Common myeloid progenitor, CD34-positive (primary cell): ENCODE data around the gene CYB5R4. TPM values are rescaled to one million over a fixed set of nuclear protein-coding genes. Genes with fewer than 3 reads are reported as not detected.

Source experiments
- CTCF ChIA-PET: fragments of 350-600 bp; sonication (Branson Sonifier 250); formaldehyde crosslinking; loops from one replicate; lab custom pipeline; 2021; ENCODE audit warnings: antibody characterized with exemption; lab: Charles Lee
- POLR2A ChIA-PET: fragments of 350-600 bp; sonication (Branson Sonifier 250); formaldehyde crosslinking; loops from one replicate; lab custom pipeline; 2021; ENCODE audit warnings: antibody characterized with exemption; lab: Charles Lee
- DNase-seq, 3 donors: peaks; one replicate each; pipeline versions ENCODE4 v3.0.0 to v3.0.0-alpha.2; 2013
- H3K27ac ChIP-seq, 2 experiments: 1 replicate in 1 of 2; 2 replicates in 1 of 2; pipeline ENCODE4 v1.7.0; 2013; ENCODE audit warnings: inconsistent platforms in 2 of 2, low read length in 2 of 2, mild to moderate bottlenecking in 2 of 2, low read depth in 1 of 2, moderate library complexity in 1 of 2; ENCODE audit not compliant: severe bottlenecking in 2 of 2, insufficient read depth in 1 of 2, poor library complexity in 1 of 2
- H3K27me3 ChIP-seq, 5 experiments: replicated peaks in 2 of 5; 1 replicate in 3 of 5; 2 replicates in 2 of 5; pipeline versions ENCODE4 v1.6.1 to v1.7.0; 2013; ENCODE audit warnings: low read length in 4 of 5, mild to moderate bottlenecking in 2 of 5, moderate library complexity in 2 of 5, inconsistent platforms in 1 of 5; ENCODE audit not compliant: insufficient read depth in 5 of 5, control insufficient read depth in 4 of 5
- H3K36me3 ChIP-seq, 4 experiments: 1 replicate in 2 of 4; 2 replicates in 2 of 4; pipeline versions ENCODE4 v1.6.1 to v1.7.0; 2013; ENCODE audit warnings: low read length in 3 of 4, control low read depth in 1 of 4, mild to moderate bottlenecking in 1 of 4; ENCODE audit not compliant: control insufficient read depth in 4 of 4, insufficient read depth in 4 of 4
- H3K4me1 ChIP-seq, 4 experiments: 1 replicate in 3 of 4; 2 replicates in 1 of 4; pipeline versions ENCODE4 v1.6.1 to v1.7.1; 2013; ENCODE audit warnings: low read length in 3 of 4, mild to moderate bottlenecking in 3 of 4, control low read depth in 1 of 4, inconsistent platforms in 1 of 4, moderate library complexity in 1 of 4; ENCODE audit not compliant: control insufficient read depth in 4 of 4, insufficient read depth in 4 of 4; ENCODE audit errors: control extremely low read depth in 1 of 4
- H3K4me3 ChIP-seq, 7 experiments: 1 replicate in 4 of 7; 2 replicates in 3 of 7; pipeline versions ENCODE4 v1.5.1 to v1.7.0; 2013; ENCODE audit warnings: mild to moderate bottlenecking in 7 of 7, low read length in 6 of 7, moderate library complexity in 6 of 7, inconsistent platforms in 2 of 7, low read depth in 2 of 7, control low read depth in 1 of 7; ENCODE audit not compliant: insufficient read depth in 4 of 7, control insufficient read depth in 1 of 7; ENCODE audit errors: extremely low read depth in 1 of 7
- H3K9me3 ChIP-seq, 5 experiments: 1 replicate in 4 of 5; 2 replicates in 1 of 5; pipeline versions ENCODE4 v1.6.1 to v1.7.1; 2013; ENCODE audit warnings: low read length in 4 of 5, mild to moderate bottlenecking in 2 of 5, inconsistent platforms in 1 of 5, low read depth in 1 of 5, moderate library complexity in 1 of 5; ENCODE audit not compliant: control insufficient read depth in 4 of 5, insufficient read depth in 2 of 5; ENCODE audit errors: control extremely low read depth in 1 of 5
- WGBS: methylation state at CpG from one replicate; pipeline ENCODE4 v1.1.5; 2013; ENCODE audit not compliant: insufficient coverage; 5-methylcytosine and 5-hydroxymethylcytosine counted together
- polyA plus RNA-seq: library from polyadenylated mRNA; unstranded; fragments of 120-200 nt; gene quantifications from one replicate; pipeline ENCODE4 v1.2.1, GENCODE V29; 2013

CYB5R4 gene, protein sequence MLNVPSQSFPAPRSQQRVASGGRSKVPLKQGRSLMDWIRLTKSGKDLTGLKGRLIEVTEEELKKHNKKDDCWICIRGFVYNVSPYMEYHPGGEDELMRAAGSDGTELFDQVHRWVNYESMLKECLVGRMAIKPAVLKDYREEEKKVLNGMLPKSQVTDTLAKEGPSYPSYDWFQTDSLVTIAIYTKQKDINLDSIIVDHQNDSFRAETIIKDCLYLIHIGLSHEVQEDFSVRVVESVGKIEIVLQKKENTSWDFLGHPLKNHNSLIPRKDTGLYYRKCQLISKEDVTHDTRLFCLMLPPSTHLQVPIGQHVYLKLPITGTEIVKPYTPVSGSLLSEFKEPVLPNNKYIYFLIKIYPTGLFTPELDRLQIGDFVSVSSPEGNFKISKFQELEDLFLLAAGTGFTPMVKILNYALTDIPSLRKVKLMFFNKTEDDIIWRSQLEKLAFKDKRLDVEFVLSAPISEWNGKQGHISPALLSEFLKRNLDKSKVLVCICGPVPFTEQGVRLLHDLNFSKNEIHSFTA
- 37.2 TPM for polyA plus RNA-seq

DNA sequence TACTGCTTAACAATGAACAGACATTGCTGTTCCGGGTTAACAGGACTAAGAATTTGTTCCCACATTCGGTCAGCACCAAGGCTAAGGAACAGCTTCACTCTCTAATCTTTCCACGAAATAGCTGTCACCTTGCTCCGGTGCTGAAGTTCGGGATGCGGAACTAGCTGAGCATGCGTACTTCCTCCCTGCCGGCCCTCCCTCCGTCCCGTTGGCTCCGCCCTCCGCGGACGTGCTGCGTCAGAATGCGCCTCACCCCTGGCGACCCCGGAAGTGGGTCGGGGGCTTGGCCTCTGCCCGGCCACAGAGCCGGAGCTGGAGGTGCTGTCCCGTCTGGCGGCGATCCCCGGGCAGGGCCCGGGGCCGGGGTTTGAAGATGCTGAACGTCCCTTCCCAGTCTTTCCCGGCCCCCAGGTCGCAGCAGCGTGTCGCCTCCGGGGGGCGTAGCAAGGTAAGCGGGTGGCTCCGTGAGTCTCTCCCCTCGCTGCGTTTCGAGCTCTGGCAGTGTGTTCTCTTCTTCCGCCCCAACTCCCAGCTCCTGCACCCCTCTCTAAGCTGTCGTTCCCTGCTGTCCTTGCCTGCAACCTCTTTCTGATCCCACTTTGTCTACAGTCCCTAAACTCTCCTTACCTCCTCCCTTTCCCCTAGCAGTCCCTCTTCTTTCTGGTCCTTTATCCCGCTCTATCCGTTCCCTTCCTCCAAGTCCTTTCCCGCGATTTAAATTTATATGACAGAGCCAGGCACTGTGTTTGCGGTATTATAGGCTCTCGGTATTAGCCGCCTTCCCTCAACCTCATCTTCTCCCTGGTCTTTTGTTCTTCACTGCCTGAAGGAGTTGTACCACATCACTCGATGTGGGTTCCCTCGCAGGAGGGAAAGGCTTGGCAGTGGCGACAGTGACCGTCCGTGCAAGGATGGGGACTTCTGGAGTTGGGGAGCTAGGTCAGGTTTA lies at the start of gene CYB5R4:
CYB5R4 (plus strand) TSS at position 280 of the 949 bp plus-strand sequence; CDS start at position 374, 94 bp downstream.
- Histone ChIP-seq H3K36me3 (peaks cover 0 to 7% (median 2%) of the 10 kb centered on the region in 4 experiments), H3K27ac (peak within 1 kb of the TSS; percentile 84 to 85), H3K9me3 (no peaks in the 10 kb centered on the region), H3K4me3 (peak within 1 kb of the TSS; percentile 73 to 99 (median 91)), H3K27me3 (peaks cover 7 to 17% (median 16%) of the 10 kb centered on the region in 5 experiments), H3K4me1 (peaks cover 18 to 23% (median 20%) of the 10 kb centered on the region in 4 experiments)
- DNase-seq, result peak; percentile 94 to 97 (median 97)
- 0% methylated on average over 47 of the region's 53 CpGs for WGBS
- ChIA-PET CTCF (interaction anchor here (0.7 to 1.8 kb wide), 7 partner anchors 11 to 914 kb away, joined by 3 to 5 read pairs (median 3); partner anchors contain the start of gene CEP162), POLR2A (no interaction called here)

DNA sequence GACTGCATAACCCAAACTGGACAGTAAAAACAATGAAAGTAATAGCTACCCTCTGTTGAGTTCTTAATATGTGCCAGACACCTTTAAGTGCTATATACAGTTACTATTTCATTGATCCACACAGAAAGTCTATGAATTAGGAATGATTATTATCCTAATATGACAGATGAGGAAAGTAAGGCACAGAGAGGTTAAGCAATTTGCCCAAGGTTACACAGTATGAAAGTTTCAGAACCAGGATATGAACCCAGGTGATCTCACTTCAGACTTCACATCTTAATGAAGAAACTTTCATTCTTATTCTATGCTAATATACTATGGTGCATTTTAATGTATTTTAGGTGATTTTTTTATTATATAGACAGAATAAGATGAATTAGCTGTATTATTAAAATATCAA lies 46.9 kb upstream of the CYB5R4 start:
- no peaks in the 10 kb centered on the region for H3K36me3 ChIP-seq
- H3K4me1 ChIP-seq, result peaks cover 0 to 2% (median 0%) of the 10 kb centered on the region in 4 experiments
- peaks cover 0 to 2% (median 0%) of the 10 kb centered on the region in 5 experiments for H3K27me3 ChIP-seq
- no peak overlapping the region for H3K4me3 ChIP-seq
- no peaks in the 10 kb centered on the region for H3K9me3 ChIP-seq
- no peak overlapping the region for H3K27ac ChIP-seq
- POLR2A ChIA-PET, result interaction anchor here (0.5 kb wide), 1 partner anchor 110 kb away, joined by 3 read pairs; no protein-coding TSS in a partner anchor
- CTCF ChIA-PET, result no interaction called here
- DNase-seq, result no peak

DNA sequence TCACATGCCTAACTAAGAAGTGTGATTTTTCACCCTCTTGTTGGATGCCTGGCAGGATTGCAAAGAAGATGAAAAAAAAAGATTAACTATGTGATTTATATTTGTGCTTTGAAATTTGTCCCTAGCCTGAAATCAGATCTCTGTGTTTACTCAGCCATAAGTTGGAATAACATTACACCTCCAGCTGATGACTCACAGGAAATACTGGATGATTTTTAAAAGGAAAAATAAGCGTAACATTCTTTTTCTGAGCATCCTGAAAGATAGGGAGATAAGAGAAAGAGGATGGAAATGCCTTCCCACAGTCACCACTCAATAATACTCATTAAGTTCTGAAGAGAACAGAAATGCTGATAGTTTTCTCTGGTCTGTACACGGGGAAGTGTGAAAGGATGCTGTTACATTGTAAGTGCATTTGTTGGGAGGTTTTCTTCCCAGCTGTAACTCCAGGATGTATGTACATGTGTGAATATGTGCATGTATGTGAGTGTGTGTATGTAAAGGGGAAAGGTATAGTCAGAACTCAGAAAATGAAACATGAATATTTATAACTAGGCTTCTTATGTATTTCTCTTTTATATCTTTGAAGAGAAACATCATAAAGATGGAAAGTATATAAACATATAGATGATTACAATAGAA lies 43.7 kb upstream of the CYB5R4 start:
- WGBS, result 25% methylated on average over 1 of the region's 2 CpGs
- Histone ChIP-seq H3K4me3 (no peak overlapping the region), H3K36me3 (no peaks in the 10 kb centered on the region), H3K27me3 (peaks cover 0 to 2% (median 0%) of the 10 kb centered on the region in 5 experiments), H3K9me3 (no peaks in the 10 kb centered on the region), H3K4me1 (peaks cover 0 to 2% (median 0%) of the 10 kb centered on the region in 4 experiments), H3K27ac (no peak overlapping the region)
- ChIA-PET POLR2A (no interaction called here), CTCF (no interaction called here)
- no peak for DNase-seq

DNA sequence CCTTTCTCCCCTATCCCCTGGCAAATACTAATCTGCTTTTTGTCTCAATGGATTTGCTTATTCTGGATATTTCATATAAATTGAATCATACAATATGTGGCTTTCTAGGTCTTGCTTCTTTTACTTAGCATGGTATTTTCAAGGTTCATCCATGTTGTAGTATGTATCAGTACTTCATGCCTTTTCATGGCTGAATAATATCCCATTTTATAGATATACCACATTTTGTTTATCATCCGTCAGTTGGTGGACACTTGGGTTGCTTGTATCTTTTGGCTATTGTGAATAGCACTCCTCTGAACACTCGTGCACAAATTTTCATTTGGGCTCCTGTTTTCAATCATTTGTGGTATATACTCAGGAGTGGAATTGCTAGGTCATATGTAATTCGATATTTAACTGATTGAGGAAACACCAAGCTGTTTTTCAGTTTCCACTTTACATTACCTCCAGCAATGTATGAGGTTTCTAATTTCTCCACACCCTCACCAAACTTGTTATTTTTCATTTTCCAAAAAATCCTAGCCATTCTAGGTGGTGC lies 36.8 kb upstream of the CYB5R4 start:
- CTCF ChIA-PET, result no interaction called here
- POLR2A ChIA-PET, result no interaction called here
- Histone ChIP-seq H3K4me3 (no peak overlapping the region), H3K27ac (no peak overlapping the region), H3K4me1 (no peaks in the 10 kb centered on the region), H3K27me3 (peaks cover 0 to 3% (median 0%) of the 10 kb centered on the region in 5 experiments), H3K36me3 (no peaks in the 10 kb centered on the region), H3K9me3 (peaks cover 0 to 7% (median 0%) of the 10 kb centered on the region in 5 experiments)
- no peak for DNase-seq
- 80% methylated on average over 1 of the region's 3 CpGs for WGBS

DNA sequence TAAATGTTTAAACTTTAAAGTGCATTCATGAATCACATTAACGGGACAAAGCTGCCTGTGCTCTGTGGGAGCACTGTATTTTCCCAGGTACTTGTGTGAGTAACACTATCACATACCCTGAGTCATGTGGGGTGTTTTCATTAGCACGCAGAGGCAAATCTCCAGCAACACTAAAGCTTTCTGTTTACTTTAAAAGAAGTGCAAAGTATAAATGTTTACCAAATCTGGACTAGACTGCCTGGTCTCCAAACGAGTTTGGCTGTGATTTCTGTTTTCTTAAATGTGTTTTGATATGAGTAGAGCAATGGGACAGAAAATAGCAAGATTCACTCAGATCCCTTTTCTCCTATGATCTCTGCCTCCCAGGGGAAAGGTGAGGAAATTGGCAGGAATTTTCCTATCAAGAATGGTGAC lies 35.1 kb upstream of the CYB5R4 start:
- Histone ChIP-seq H3K27ac (no peak overlapping the region), H3K4me3 (no peak overlapping the region), H3K9me3 (peaks cover 0 to 7% (median 0%) of the 10 kb centered on the region in 5 experiments), H3K4me1 (no peaks in the 10 kb centered on the region), H3K36me3 (no peaks in the 10 kb centered on the region), H3K27me3 (peaks cover 0 to 10% (median 0%) of the 10 kb centered on the region in 5 experiments)
- WGBS, result 41% methylated on average over 3 of the region's 3 CpGs
- CTCF ChIA-PET, result no interaction called here
- POLR2A ChIA-PET, result no interaction called here
- DNase-seq, result no peak

DNA sequence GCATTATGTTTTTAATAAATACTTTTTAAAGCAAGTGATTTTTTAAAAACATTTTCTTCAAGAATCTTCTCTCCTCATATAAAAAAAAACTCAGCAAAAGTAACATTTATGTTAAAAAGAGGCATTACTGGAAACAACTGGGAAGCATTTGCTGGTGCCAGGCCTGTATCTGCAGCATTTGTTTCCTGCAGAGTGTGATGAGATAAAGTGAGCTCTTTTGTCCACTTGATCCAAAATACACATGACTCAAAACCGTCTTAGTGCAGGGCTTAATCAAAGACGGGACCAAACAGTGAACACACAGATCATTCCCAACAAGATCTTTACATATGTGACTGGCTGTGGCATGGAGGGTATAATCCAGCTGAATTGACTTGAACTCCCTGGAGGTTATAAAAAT lies 34.7 kb upstream of the CYB5R4 start:
- CTCF ChIA-PET, result no interaction called here
- H3K36me3 ChIP-seq, result no peaks in the 10 kb centered on the region
- H3K4me3 ChIP-seq, result no peak overlapping the region
- H3K9me3 ChIP-seq, result peaks cover 0 to 7% (median 0%) of the 10 kb centered on the region in 5 experiments
- H3K27ac ChIP-seq, result no peak overlapping the region
- POLR2A ChIA-PET, result no interaction called here
- H3K4me1 ChIP-seq, result no peaks in the 10 kb centered on the region
- peaks cover 0 to 10% (median 0%) of the 10 kb centered on the region in 5 experiments for H3K27me3 ChIP-seq
- DNase-seq, result no peak
- WGBS, result no CpG with 5 or more reads among the region's 2 CpGs
